ENCODE measurements around the gene BICRA. TPM values are rescaled to one million over a fixed set of nuclear protein-coding genes. Genes with fewer than 3 reads are reported as not detected.
A peak's percentile ranks its signal among the peaks of the same experiment; 100 is the strongest.

The BICRA gene
- total and polyA plus RNA-seq, 2 experiments from 2014 or later = 3.0 to 13.5 TPM

DNA sequence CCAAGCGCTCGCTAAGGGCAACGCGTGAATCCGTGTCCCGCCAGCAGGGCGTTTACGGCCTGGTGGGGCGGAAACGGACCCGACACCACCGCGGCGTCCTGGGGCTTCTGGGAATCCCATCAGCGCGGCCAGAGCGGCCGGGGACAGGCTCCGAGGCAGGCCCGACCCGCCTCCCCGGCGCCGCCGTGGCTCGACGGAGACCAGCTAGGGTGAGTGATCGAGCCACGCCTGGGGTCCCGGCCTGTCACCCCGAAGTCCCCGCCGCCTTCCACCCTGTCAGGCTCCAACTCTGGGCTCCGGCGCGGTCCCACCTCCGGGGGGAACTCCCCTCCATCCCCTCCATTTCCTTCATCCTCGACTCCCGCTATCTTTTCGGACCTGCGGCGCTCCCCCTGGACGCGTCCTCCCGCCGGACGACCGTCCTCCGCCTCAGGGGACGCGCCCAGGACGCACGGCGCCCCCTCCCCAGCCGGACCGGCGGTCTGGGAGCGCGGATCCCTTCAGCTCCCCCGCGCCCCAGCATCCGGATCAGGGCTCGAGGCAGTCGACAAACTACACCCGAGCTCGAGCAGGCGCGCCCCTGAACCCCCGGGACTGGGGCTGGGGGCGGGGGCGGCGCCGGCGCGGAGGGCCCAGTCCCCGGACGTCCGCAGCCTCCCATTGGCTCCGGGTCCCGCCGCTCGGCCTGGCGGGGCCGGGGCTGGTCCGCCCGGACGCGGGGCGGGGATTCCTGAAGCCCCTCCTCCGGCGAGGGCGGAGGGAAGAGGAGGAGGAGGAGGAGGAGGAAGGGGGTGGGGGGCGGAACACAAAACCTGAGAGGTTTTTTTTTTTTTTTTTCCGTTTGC is 638 bp upstream of the BICRA start:
- no peaks in the 10 kb centered on the region for H3K9me3 ChIP-seq (ENCODE audit: low read depth)
- peak overlapping the region; percentile 95 for H3K27ac ChIP-seq
- no peaks in the 10 kb centered on the region for H3K27me3 ChIP-seq
- peak overlapping the region; percentile 91 for H3K4me3 ChIP-seq
- no peaks in the 10 kb centered on the region for H3K36me3 ChIP-seq
- DNase-seq (ENCODE audit: low read depth in 1 of 2, low spot score in 1 of 2) = peak; percentile 96 to 97
- TF ChIP-seq, protein P1, sequence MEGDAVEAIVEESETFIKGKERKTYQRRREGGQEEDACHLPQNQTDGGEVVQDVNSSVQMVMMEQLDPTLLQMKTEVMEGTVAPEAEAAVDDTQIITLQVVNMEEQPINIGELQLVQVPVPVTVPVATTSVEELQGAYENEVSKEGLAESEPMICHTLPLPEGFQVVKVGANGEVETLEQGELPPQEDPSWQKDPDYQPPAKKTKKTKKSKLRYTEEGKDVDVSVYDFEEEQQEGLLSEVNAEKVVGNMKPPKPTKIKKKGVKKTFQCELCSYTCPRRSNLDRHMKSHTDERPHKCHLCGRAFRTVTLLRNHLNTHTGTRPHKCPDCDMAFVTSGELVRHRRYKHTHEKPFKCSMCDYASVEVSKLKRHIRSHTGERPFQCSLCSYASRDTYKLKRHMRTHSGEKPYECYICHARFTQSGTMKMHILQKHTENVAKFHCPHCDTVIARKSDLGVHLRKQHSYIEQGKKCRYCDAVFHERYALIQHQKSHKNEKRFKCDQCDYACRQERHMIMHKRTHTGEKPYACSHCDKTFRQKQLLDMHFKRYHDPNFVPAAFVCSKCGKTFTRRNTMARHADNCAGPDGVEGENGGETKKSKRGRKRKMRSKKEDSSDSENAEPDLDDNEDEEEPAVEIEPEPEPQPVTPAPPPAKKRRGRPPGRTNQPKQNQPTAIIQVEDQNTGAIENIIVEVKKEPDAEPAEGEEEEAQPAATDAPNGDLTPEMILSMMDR (IDR thresholded peaks at IDR 0.05; ENCODE audit: low read depth, low read length) = no peak
- peaks cover 4% of the 10 kb centered on the region for H3K4me1 ChIP-seq (ENCODE audit: low read depth)

- peak; percentile 64 to 66 for DNase-seq (ENCODE audit: low read depth in 1 of 2, low spot score in 1 of 2)
- peak overlapping the region; percentile 91 for H3K4me3 ChIP-seq
- H3K36me3 ChIP-seq = no peaks in the 10 kb centered on the region
- H3K4me1 ChIP-seq (ENCODE audit: low read depth) = peaks cover 4% of the 10 kb centered on the region
- TF ChIP-seq, protein P1 (IDR thresholded peaks at IDR 0.05; ENCODE audit: low read depth, low read length) = no peak
- no peaks in the 10 kb centered on the region for H3K9me3 ChIP-seq (ENCODE audit: low read depth)
- peak overlapping the region; percentile 97 for H3K27ac ChIP-seq
- no peaks in the 10 kb centered on the region for H3K27me3 ChIP-seq
Measured at GRCh38 chr19:47609906-47610894, 1.3 kb downstream of the BICRA start.

DNA sequence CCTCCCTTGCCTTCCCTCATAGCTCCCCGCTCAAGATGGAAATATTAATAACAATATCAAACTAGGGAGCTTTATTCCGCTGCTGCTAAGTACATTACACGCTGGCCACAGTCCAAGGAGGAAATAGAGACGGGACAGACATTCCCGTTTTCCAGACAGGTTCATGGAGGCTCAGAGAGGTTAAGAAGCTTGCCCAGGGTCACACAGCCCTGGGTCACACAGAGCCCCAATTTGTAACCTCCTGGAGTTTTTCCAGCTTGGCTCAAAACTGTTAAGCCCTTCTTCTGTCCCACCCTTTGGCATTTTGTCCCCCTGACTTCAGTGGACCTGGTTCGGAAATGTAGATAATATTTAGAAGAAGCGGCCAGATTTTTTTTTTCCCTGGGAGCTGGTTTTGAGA is 2.0 kb downstream of the BICRA start:
- Histone ChIP-seq H3K4me1 (ENCODE audit: low read depth) (peaks cover 4% of the 10 kb centered on the region), H3K27me3 (no peaks in the 10 kb centered on the region), H3K4me3 (peak overlapping the region; percentile 91), H3K36me3 (no peaks in the 10 kb centered on the region), H3K27ac (peak overlapping the region; percentile 97), H3K9me3 (ENCODE audit: low read depth) (no peaks in the 10 kb centered on the region)
- no peak for DNase-seq (ENCODE audit: low read depth in 1 of 2, low spot score in 1 of 2)
- TF ChIP-seq, protein P1 (IDR thresholded peaks at IDR 0.05; ENCODE audit: low read depth, low read length) = no peak

DNA sequence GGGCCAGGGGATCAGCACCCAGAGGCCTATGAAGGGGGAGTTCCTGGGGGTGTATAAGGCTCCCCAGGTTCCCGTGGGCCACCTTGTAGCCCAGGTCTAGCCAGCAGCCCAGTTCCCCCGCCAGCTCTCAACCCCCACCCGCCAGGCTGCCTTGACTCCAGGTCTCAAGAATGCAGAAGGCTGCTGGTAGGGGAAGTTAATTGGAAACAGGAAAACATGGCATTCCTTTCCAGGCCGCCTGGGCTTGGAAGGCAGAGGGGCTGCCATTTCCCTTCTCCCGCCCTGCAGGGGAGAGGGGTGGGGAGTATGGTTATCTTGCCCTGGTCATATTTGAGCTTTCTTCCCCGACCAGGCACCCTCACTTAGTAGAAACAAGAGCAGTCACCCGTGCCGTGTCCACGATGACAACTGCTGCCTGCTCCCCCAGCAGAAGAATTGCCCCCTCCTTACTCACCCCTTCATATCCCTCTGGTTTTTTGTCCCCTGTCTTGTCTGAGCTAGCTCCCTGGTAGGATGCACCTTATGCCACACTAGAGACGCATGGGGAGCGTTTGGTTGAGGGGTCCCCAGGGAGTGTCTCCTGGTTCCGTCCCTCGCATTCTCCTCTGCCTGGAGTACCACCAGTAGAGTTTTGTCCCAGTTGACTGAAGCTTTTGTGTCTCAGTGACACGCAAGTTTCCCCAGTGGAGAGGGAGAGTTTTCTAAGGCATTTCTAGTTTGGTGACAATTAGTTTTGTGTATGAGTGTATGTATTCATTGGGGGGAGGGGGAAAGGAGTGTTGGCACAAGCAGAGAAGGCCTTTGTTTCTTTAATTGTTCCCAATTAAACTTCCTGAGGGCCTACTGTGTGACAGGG is 4.5 kb downstream of the BICRA start:
- DNase-seq (ENCODE audit: low read depth in 1 of 2, low spot score in 1 of 2) = peak; percentile 60 to 77
- Histone ChIP-seq H3K4me1 (ENCODE audit: low read depth) (peaks cover 10% of the 10 kb centered on the region), H3K4me3 (no peak overlapping the region), H3K27ac (peak overlapping the region; percentile 93), H3K27me3 (no peaks in the 10 kb centered on the region), H3K9me3 (ENCODE audit: low read depth) (no peaks in the 10 kb centered on the region), H3K36me3 (no peaks in the 10 kb centered on the region)
- TF ChIP-seq, protein P1 (IDR thresholded peaks at IDR 0.05; ENCODE audit: low read depth, low read length) = no peak

DNA sequence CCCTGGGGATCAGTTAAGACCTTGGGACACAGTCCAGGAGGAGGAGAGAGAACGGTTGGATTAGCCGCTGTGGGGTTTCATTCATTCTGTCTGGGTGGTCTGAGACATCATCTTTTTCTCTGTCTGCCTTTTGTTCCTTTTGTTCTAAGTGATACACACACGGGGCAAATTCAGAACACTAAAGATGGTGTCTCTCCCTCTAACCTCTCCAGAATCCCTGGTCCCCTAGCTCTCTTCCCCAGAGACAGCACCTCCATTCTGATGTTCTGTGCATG is 5.0 kb downstream of the BICRA start:
- Histone ChIP-seq H3K36me3 (no peaks in the 10 kb centered on the region), H3K9me3 (ENCODE audit: low read depth) (no peaks in the 10 kb centered on the region), H3K4me3 (no peak overlapping the region), H3K4me1 (ENCODE audit: low read depth) (peaks cover 14% of the 10 kb centered on the region), H3K27me3 (no peaks in the 10 kb centered on the region), H3K27ac (peak overlapping the region; percentile 93)
- DNase-seq (ENCODE audit: low read depth in 1 of 2, low spot score in 1 of 2) = no peak
- TF ChIP-seq, protein P1 (IDR thresholded peaks at IDR 0.05; ENCODE audit: low read depth, low read length) = no peak

All from cardiac muscle cell (in vitro differentiated cells and primary cell).